Stimulated activated naive B cell treated with anti-CD40 and anti-IgM and Interleukin-4, amounts not matched to agents 10 μg/mL and 1 μg/mL and 100 μg/mL, for 72 hours (primary cell): ENCODE measurements around the gene TPM4.
"Not testable (repeated sequence)": the region's sequence is repeated elsewhere in the genome, so short reads cannot be mapped to it uniquely, and the experiment has no call there.

Source experiments
- ATAC-seq, 2 donors: fragments of 150-1000 bp; cut with Tn5 transposase; replicated peaks; 2 replicates each; pipeline ENCODE4 v1.10.0; 2021; ENCODE audit warnings: moderate library complexity in 1 of 2
- DNase-seq: peaks from one replicate; pipeline ENCODE4 v3.0.0; 2021
- H3K27ac Mint-ChIP-seq: one replicate; pipeline ENCODE4 v1.8.0; 2022; ENCODE audit warnings: mild to moderate bottlenecking, mixed read lengths
- H3K27me3 Mint-ChIP-seq, 2 donors: one replicate each; pipeline ENCODE4 v1.8.0; 2022; ENCODE audit warnings: mixed read lengths in 2 of 2
- H3K36me3 Mint-ChIP-seq, 2 donors: one replicate each; pipeline ENCODE4 v1.8.0; 2022; ENCODE audit warnings: mixed read lengths in 2 of 2, mild to moderate bottlenecking in 1 of 2
- H3K4me1 Mint-ChIP-seq, 2 donors: one replicate each; pipeline ENCODE4 v1.8.0; 2022; ENCODE audit warnings: mixed read lengths in 2 of 2, mild to moderate bottlenecking in 1 of 2
- H3K4me3 Mint-ChIP-seq, 2 donors: one replicate each; pipeline ENCODE4 v1.8.0; 2022; ENCODE audit warnings: mild to moderate bottlenecking in 2 of 2, mixed read lengths in 2 of 2, moderate library complexity in 1 of 2
- H3K9me3 Mint-ChIP-seq, 2 donors: one replicate each; pipeline ENCODE4 v1.8.0; 2022; ENCODE audit warnings: mixed read lengths in 2 of 2, mild to moderate bottlenecking in 1 of 2

The TPM4 gene

GRCh38 chr19:16089010-16089846, 12.9 kb downstream of the TPM4 start:
- no peak for ATAC-seq
- DNase-seq: no peak
- Mint-ChIP-seq H3K36me3 (peaks cover 67 to 75% of the 10 kb centered on the region in 2 donors), H3K9me3 (no peaks in the 10 kb centered on the region), H3K4me1 (peaks cover 29 to 47% of the 10 kb centered on the region in 2 donors), H3K27me3 (no peaks in the 10 kb centered on the region), H3K4me3 (no peak overlapping the region), H3K27ac (peak overlapping the region; percentile 37)

- H3K4me1 Mint-ChIP-seq: peaks cover 22 to 43% of the 10 kb centered on the region in 2 donors
- DNase-seq (no peak), ATAC-seq (no peak)
- H3K4me3 Mint-ChIP-seq: no peak overlapping the region
- peaks cover 62 to 68% of the 10 kb centered on the region in 2 donors for H3K36me3 Mint-ChIP-seq
- H3K27ac Mint-ChIP-seq: peak overlapping the region; percentile 51
- no peaks in the 10 kb centered on the region for H3K27me3 Mint-ChIP-seq
- no peaks in the 10 kb centered on the region for H3K9me3 Mint-ChIP-seq
These were observed 15.5 kb downstream of the TPM4 start for GRCh38 chr19:16091546-16092475.

DNA sequence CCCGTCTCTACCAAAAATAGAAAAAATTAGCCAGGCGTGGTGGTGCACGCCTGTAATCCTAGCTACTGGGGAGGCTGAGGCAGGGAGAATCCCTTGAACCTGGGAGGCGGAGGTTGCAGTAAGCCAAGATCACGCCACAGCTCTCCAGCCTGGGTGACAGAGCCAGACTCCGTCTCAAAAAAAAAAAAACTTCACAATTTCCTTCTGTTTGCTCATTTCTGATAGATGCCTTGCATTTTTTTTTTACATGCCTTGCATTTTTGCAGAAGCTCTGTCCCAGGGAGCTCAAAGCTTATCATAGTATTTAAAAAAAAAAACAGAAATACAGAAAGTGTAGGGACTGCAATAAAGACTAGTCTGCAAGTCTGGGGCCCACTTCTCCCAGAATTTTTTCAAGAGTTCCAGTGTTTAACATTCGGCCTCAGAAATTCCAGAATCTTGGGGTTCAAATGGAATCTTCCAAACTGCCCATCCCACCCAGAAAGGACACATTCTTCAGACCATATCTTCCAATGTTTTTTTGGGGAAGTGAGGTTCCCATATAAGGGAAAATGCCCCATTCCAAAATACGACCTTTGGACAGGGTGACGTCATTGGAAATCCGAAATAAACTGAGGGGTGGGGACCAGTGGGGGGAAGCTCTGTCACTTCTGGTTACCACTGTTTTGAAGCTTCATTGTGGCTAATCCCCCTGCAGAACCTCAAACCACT, 18.2 kb downstream of the TPM4 start:
- peaks cover 62 to 67% of the 10 kb centered on the region in 2 donors for H3K36me3 Mint-ChIP-seq
- H3K9me3 Mint-ChIP-seq: no peaks in the 10 kb centered on the region
- peak overlapping the region; percentile 70 for H3K27ac Mint-ChIP-seq
- DNase-seq (no peak), ATAC-seq (no peak)
- peaks cover 28 to 56% of the 10 kb centered on the region in 2 donors for H3K4me1 Mint-ChIP-seq
- H3K27me3 Mint-ChIP-seq: no peaks in the 10 kb centered on the region
- peak overlapping the region in 1 of 2 donors; percentile 9 for H3K4me3 Mint-ChIP-seq

DNA sequence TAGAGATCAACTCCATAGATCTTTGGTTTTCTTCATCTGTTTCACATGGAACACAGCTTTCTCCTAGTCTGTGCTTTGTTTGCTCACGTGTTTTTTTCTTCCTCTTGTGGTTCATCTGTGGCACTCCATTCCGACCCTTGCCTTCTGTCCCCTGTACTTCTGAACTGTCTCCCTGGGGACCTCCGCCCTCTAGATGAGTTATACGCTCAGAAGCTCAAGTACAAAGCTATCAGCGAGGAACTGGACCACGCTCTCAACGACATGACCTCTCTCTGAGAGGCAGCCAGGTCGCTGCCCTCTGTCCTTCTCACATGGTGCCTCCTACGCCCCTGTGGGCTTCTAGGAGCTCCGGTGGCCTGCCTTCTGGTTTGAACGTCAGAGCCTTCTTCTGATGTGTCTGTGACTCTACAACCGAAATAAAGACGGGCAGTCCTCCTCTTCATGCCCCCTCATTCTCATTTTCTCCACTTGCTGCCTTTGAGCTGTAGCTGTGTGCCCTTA, 18.8 kb downstream of the TPM4 start:
- Mint-ChIP-seq H3K4me1 (peaks cover 28 to 60% of the 10 kb centered on the region in 2 donors), H3K36me3 (peaks cover 60 to 68% of the 10 kb centered on the region in 2 donors), H3K27ac (peak overlapping the region; percentile 70), H3K9me3 (no peaks in the 10 kb centered on the region), H3K4me3 (peak overlapping the region; percentile 7 to 9), H3K27me3 (no peaks in the 10 kb centered on the region)
- DNase-seq: peak; percentile 36
- ATAC-seq: peak; percentile 86 to 91

DNA sequence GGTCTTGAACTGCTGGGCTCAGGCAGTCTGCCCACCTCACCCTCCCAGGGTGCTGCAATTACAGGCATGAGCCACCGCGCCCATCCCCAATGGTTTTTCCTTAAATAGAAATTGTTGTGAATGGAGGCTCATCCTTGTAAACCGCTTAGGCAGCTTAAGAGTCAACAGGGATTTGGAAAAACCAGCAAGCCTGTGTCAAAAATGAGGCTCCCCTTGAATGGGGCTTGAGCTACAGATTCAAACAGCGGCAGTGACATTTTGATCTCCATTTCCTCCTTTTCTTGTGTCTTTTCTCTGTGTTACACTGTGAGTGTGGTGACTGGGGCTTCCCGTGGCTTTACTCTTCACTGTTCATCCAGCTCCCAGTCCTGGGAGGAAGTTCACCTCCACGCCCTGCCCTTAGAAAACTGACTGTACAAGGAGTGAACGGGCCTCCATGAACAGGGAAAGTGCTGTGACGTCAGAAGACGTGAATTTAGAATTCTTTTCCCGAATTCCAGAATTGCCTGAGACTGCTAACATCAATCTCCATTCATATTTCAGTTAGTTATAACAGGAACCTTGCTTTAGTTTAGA, 20.1 kb downstream of the TPM4 start:
- Mint-ChIP-seq H3K4me1 (peaks cover 28 to 60% of the 10 kb centered on the region in 2 donors), H3K27me3 (no peaks in the 10 kb centered on the region), H3K27ac (peak overlapping the region; percentile 69), H3K36me3 (peaks cover 60 to 70% of the 10 kb centered on the region in 2 donors), H3K4me3 (peak overlapping the region; percentile 25 to 43), H3K9me3 (no peaks in the 10 kb centered on the region)
- ATAC-seq (no peak), DNase-seq (no peak)

DNA sequence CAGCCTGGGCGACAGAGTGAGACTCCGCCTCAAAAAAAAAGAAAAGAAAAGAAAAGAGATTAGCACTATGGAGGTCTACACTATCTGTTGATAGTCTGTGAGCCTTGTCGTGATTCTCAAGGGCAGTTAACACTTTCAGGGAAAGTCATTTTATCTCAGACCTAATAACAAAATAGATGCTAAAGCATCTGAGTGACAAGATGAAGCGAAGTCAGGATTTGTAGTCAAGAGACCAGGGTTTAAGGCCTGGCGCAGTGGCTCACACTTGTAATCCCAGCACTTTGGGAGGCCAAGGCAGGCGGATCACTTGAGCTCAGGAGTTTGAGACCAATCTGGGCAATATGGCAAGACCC, 22.1 kb downstream of the TPM4 start:
- H3K27ac Mint-ChIP-seq: peak overlapping the region; percentile 15
- ATAC-seq (no peak), DNase-seq (no peak)
- no peaks in the 10 kb centered on the region for H3K9me3 Mint-ChIP-seq
- no peaks in the 10 kb centered on the region for H3K27me3 Mint-ChIP-seq
- H3K36me3 Mint-ChIP-seq: peaks cover 54 to 65% of the 10 kb centered on the region in 2 donors
- H3K4me1 Mint-ChIP-seq: peaks cover 23 to 51% of the 10 kb centered on the region in 2 donors
- peak overlapping the region; percentile 10 to 35 for H3K4me3 Mint-ChIP-seq

DNA sequence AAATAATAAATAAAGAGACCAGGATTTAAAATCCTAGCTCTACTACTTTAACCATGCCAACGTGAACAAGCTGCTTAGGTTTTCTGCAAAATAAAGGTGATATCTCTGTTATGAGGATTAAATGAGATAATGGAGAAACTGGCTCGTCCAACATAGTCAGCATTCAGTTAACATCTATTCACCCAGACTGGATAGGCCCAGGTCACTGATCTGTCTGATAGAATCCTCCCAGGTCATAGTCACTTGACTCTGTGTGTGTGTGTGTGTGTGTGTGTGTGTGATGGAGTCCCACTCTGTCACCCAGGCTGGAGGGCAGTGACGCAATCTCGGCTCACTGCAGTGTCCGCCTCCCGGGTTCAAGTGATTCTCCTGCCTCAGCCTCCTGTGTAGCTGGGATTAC, 22.5 kb downstream of the TPM4 start:
- Mint-ChIP-seq H3K36me3 (peaks cover 54 to 65% of the 10 kb centered on the region in 2 donors), H3K4me3 (no peak overlapping the region), H3K9me3 (no peaks in the 10 kb centered on the region), H3K4me1 (peaks cover 22 to 51% of the 10 kb centered on the region in 2 donors), H3K27ac (no peak overlapping the region), H3K27me3 (no peaks in the 10 kb centered on the region)
- DNase-seq (no peak), ATAC-seq (no peak)

GRCh38 chr19:16099314-16099965, 23.1 kb downstream of the TPM4 start:
- not testable (repeated sequence) for H3K9me3 Mint-ChIP-seq, H3K4me3 Mint-ChIP-seq, DNase-seq, H3K27me3 Mint-ChIP-seq, ATAC-seq
- Mint-ChIP-seq H3K36me3 (peaks cover 54 to 65% of the 10 kb centered on the region in 2 donors), H3K27ac (peak overlapping the region; percentile 51), H3K4me1 (peaks cover 22 to 56% of the 10 kb centered on the region in 2 donors)

DNA sequence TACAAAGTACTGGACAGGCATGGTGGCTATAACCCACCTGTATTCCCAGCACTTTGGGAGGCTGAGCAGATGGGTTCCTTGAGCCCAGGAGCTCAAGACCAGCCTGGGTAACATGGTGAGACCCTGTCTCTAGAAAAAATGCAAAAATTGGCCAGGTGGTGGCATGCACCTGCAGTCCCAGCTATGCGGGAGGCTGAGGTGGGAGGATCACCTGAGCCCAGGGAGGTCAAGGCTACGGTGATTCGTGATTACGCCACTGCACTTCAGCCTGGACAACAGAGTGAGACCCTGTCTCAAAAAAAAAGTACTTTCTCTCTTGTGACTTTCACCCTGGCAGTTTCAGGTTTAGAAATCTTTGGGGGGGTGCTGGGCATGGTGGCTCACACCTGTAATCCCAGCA, 24.2 kb downstream of the TPM4 start:
- H3K36me3 Mint-ChIP-seq: peaks cover 48 to 61% of the 10 kb centered on the region in 2 donors
- DNase-seq: no peak
- no peak overlapping the region for H3K4me3 Mint-ChIP-seq
- ATAC-seq: no peak
- no peak overlapping the region for H3K27ac Mint-ChIP-seq
- no peaks in the 10 kb centered on the region for H3K9me3 Mint-ChIP-seq
- H3K27me3 Mint-ChIP-seq: no peaks in the 10 kb centered on the region
- H3K4me1 Mint-ChIP-seq: peaks cover 24 to 57% of the 10 kb centered on the region in 2 donors

- ATAC-seq: peak; percentile 60 to 73
- H3K9me3 Mint-ChIP-seq: no peaks in the 10 kb centered on the region
- H3K36me3 Mint-ChIP-seq: peaks cover 19 to 33% of the 10 kb centered on the region in 2 donors
- DNase-seq: no peak
- H3K4me3 Mint-ChIP-seq: peak overlapping the region; percentile 48 to 69
- H3K27ac Mint-ChIP-seq: peak overlapping the region; percentile 88
- no peaks in the 10 kb centered on the region for H3K27me3 Mint-ChIP-seq
- H3K4me1 Mint-ChIP-seq: peaks cover 21 to 37% of the 10 kb centered on the region in 2 donors
These were observed 28.4 kb downstream of the TPM4 start for GRCh38 chr19:16104722-16105121.

DNA sequence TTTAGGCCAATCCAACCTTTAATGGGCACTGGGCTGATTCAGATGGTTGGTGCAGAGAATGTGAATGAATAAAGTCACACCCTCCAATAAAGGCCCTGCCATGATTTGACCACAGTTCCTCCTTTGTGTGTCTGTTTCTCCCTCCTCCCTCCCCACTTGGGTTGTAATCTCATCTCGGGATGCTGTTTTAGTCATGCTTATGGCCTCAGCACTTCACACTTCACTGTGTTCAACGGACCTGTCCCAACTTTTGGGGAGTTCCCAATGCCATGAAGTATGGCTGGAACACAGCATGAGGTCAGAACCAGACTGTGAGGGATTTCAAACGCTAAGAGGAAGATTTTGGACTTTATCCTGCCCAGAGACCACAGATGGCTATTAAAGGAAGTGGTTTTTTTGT, 29.8 kb downstream of the TPM4 start:
- no peaks in the 10 kb centered on the region for H3K27me3 Mint-ChIP-seq
- peaks cover 22 to 38% of the 10 kb centered on the region in 2 donors for H3K4me1 Mint-ChIP-seq
- DNase-seq (no peak), ATAC-seq (peak; percentile 52 to 68)
- no peaks in the 10 kb centered on the region for H3K9me3 Mint-ChIP-seq
- peak overlapping the region; percentile 87 for H3K27ac Mint-ChIP-seq
- H3K36me3 Mint-ChIP-seq: peaks cover 15 to 24% of the 10 kb centered on the region in 2 donors
- H3K4me3 Mint-ChIP-seq: no peak overlapping the region

- Mint-ChIP-seq H3K27ac (peak within 1 kb of the TSS; percentile 99), H3K9me3 (no peaks in the 10 kb centered on the region), H3K4me1 (peaks cover 30 to 47% of the 10 kb centered on the region in 2 donors), H3K36me3 (peaks cover 26 to 42% of the 10 kb centered on the region in 2 donors), H3K4me3 (peak within 1 kb of the TSS; percentile 99 to 100), H3K27me3 (no peaks in the 10 kb centered on the region)
- DNase-seq (peak; percentile 99), ATAC-seq (peak; percentile 92 to 94)
These were observed 35.0 kb downstream of the TPM4 start, which contains the start of gene RAB8A for GRCh38 chr19:16111160-16111908. Gene RAB8A, plus strand, starts transcription at chr19:16111889. Its CDS starts 13 bp downstream, at chr19:16111902.
